Measurements from ENCODE around the gene KCNN1.
A peak's percentile ranks its signal among the peaks of the same experiment; 100 is the strongest.

DNA sequence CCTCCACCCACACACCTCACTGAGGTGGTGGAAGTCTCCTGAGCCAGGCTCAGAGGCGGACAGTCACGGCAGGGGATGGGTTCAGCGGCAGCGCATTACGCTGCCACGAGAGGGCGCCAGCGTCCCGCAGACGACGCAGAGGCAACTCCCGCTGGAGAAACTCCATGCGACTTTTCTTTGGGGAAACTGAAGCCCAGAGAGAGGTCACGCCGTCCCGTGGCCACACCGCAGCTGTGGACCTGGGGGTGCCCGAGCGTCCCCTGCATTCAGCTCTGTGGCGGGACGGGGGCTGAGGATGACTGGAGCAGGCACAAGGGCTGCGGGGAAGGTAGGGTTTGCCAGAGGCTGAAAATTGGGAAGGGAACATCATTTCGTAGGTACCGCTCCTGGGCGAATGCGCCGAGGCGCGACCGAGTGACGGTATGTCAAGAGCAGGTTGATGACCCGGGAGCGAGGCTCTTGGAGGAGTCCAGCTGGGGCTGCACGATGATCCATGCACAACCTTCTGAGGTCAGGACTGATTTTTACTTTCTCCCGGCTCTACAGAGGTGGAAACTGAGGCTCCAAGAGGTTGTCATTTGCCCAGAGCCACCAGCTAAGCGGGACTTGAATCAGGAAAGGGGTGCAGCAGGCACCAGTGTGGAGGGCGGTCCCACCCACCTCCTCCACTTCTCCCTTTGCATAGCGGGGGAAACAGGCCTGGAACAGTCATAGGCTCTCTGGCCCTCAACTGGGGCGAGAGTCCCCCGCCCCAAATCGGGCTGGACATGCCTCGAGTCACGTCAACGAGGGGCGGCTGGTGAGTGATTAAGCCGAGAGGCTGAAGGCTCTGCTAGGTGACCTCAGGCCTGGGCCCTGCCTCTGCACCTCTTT lies 40.4 kb downstream of the KCNN1 start:
- TF ChIP-seq, protein P1, sequence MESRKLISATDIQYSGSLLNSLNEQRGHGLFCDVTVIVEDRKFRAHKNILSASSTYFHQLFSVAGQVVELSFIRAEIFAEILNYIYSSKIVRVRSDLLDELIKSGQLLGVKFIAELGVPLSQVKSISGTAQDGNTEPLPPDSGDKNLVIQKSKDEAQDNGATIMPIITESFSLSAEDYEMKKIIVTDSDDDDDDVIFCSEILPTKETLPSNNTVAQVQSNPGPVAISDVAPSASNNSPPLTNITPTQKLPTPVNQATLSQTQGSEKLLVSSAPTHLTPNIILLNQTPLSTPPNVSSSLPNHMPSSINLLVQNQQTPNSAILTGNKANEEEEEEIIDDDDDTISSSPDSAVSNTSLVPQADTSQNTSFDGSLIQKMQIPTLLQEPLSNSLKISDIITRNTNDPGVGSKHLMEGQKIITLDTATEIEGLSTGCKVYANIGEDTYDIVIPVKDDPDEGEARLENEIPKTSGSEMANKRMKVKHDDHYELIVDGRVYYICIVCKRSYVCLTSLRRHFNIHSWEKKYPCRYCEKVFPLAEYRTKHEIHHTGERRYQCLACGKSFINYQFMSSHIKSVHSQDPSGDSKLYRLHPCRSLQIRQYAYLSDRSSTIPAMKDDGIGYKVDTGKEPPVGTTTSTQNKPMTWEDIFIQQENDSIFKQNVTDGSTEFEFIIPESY (CRISPR knock-in tag; IDR thresholded peaks at IDR 0.05), result peak; percentile 90
- TF ChIP-seq POLR2AphosphoS5 (IDR thresholded peaks at IDR 0.05; ENCODE audit: control insufficient read depth, insufficient read depth, low read depth, low read length), result peak; percentile 52; the same call in 1 of the 2 replicates
- peak; percentile 57 for TF ChIP-seq POLR2G (IDR thresholded peaks at IDR 0.05; ENCODE audit: low read depth, low read length)
- TF ChIP-seq RBM39 (optimal IDR thresholded peaks at IDR 0.05; ENCODE audit: low read depth, low read length), result no peak
- TF ChIP-seq ZKSCAN8 (CRISPR knock-in tag; IDR thresholded peaks at IDR 0.05), result no peak
- TF ChIP-seq, protein P2, sequence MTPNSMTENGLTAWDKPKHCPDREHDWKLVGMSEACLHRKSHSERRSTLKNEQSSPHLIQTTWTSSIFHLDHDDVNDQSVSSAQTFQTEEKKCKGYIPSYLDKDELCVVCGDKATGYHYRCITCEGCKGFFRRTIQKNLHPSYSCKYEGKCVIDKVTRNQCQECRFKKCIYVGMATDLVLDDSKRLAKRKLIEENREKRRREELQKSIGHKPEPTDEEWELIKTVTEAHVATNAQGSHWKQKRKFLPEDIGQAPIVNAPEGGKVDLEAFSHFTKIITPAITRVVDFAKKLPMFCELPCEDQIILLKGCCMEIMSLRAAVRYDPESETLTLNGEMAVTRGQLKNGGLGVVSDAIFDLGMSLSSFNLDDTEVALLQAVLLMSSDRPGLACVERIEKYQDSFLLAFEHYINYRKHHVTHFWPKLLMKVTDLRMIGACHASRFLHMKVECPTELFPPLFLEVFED (CRISPR knock-in tag; conservative IDR thresholded peaks at IDR 0.05), result no peak
- no peak for TF ChIP-seq ZNF507 (tag; conservative IDR thresholded peaks at IDR 0.05)
- TF ChIP-seq, protein P3, sequence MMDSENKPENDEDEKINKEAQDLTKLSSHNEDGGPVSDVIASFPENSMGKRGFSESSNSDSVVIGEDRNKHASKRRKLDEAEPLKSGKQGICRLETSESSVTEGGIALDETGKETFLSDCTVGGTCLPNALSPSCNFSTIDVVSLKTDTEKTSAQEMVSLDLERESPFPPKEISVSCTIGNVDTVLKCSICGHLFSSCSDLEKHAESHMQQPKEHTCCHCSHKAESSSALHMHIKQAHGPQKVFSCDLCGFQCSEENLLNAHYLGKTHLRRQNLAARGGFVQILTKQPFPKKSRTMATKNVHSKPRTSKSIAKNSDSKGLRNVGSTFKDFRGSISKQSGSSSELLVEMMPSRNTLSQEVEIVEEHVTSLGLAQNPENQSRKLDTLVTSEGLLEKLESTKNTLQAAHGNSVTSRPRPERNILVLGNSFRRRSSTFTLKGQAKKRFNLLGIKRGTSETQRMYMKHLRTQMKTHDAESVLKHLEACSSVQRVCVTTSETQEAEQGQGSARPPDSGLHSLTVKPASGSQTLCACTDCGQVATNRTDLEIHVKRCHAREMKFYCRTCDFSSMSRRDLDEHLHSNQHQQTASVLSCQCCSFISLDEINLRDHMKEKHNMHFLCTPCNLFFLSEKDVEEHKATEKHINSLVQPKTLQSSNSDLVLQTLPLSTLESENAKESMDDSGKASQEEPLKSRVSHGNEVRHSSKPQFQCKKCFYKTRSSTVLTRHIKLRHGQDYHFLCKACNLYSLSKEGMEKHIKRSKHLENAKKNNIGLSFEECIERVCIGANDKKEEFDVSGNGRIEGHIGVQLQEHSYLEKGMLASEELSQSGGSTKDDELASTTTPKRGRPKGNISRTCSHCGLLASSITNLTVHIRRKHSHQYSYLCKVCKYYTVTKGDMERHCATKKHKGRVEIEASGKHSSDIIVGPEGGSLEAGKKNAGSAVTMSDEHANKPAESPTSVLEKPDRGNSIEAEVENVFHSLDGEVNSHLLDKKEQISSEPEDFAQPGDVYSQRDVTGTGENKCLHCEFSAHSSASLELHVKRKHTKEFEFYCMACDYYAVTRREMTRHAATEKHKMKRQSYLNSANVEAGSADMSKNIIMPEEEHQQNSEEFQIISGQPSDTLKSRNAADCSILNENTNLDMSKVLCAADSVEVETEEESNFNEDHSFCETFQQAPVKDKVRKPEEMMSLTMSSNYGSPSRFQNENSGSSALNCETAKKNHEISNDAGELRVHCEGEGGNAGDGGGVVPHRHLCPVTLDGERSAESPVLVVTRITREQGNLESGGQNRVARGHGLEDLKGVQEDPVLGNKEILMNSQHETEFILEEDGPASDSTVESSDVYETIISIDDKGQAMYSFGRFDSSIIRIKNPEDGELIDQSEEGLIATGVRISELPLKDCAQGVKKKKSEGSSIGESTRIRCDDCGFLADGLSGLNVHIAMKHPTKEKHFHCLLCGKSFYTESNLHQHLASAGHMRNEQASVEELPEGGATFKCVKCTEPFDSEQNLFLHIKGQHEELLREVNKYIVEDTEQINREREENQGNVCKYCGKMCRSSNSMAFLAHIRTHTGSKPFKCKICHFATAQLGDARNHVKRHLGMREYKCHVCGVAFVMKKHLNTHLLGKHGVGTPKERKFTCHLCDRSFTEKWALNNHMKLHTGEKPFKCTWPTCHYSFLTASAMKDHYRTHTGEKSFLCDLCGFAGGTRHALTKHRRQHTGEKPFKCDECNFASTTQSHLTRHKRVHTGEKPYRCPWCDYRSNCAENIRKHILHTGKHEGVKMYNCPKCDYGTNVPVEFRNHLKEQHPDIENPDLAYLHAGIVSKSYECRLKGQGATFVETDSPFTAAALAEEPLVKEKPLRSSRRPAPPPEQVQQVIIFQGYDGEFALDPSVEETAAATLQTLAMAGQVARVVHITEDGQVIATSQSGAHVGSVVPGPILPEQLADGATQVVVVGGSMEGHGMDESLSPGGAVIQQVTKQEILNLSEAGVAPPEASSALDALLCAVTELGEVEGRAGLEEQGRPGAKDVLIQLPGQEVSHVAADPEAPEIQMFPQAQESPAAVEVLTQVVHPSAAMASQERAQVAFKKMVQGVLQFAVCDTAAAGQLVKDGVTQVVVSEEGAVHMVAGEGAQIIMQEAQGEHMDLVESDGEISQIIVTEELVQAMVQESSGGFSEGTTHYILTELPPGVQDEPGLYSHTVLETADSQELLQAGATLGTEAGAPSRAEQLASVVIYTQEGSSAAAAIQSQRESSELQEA (IDR thresholded peaks at IDR 0.05; ENCODE audit: low read depth), result no peak
- no peak for TF ChIP-seq GABPA (tag; conservative IDR thresholded peaks at IDR 0.05; ENCODE audit: low read depth)
- TF ChIP-seq LARP7 (IDR thresholded peaks at IDR 0.05), result no peak
- TF ChIP-seq MYC (IDR thresholded peaks at IDR 0.05; ENCODE audit: low read depth, low read length), result peak; percentile 74
- no peak for TF ChIP-seq MYC (CRISPR knock-in tag; IDR thresholded peaks at IDR 0.05; ENCODE audit: borderline replicate concordance, low read depth)
- TF ChIP-seq, protein P4, sequence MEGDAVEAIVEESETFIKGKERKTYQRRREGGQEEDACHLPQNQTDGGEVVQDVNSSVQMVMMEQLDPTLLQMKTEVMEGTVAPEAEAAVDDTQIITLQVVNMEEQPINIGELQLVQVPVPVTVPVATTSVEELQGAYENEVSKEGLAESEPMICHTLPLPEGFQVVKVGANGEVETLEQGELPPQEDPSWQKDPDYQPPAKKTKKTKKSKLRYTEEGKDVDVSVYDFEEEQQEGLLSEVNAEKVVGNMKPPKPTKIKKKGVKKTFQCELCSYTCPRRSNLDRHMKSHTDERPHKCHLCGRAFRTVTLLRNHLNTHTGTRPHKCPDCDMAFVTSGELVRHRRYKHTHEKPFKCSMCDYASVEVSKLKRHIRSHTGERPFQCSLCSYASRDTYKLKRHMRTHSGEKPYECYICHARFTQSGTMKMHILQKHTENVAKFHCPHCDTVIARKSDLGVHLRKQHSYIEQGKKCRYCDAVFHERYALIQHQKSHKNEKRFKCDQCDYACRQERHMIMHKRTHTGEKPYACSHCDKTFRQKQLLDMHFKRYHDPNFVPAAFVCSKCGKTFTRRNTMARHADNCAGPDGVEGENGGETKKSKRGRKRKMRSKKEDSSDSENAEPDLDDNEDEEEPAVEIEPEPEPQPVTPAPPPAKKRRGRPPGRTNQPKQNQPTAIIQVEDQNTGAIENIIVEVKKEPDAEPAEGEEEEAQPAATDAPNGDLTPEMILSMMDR (IDR thresholded peaks at IDR 0.05 in 2 of 3, conservative IDR thresholded peaks at IDR 0.05 in 1 of 3; ENCODE audit: insufficient read depth in 2 of 3, low read depth in 1 of 3, low read length in 3 of 3), result peak; percentile 93 to 97 (median 96)
- TF ChIP-seq, protein P5, sequence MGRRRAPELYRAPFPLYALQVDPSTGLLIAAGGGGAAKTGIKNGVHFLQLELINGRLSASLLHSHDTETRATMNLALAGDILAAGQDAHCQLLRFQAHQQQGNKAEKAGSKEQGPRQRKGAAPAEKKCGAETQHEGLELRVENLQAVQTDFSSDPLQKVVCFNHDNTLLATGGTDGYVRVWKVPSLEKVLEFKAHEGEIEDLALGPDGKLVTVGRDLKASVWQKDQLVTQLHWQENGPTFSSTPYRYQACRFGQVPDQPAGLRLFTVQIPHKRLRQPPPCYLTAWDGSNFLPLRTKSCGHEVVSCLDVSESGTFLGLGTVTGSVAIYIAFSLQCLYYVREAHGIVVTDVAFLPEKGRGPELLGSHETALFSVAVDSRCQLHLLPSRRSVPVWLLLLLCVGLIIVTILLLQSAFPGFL (CRISPR knock-in tag; IDR thresholded peaks at IDR 0.05), result no peak
- peak; percentile 45; the same call in 1 of the 2 replicates for TF ChIP-seq ZNF384 (IDR thresholded peaks at IDR 0.05; ENCODE audit: low read depth, low read length)

Data from K562 (cell line).